GM20431 (cell line): ENCODE measurements around the gene TM2D3.

Experiments used
- in situ Hi-C: fragments of 300-500 bp; cut with MseI, MboI; formaldehyde crosslinking; loops from one replicate; pipeline ENCODE4 v1.15.0; 2020; ENCODE audit warnings: low sequenced_read_pairs; ENCODE audit not compliant: unreplicated experiment

Gene TM2D3, protein sequence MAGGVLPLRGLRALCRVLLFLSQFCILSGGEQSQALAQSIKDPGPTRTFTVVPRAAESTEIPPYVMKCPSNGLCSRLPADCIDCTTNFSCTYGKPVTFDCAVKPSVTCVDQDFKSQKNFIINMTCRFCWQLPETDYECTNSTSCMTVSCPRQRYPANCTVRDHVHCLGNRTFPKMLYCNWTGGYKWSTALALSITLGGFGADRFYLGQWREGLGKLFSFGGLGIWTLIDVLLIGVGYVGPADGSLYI

DNA sequence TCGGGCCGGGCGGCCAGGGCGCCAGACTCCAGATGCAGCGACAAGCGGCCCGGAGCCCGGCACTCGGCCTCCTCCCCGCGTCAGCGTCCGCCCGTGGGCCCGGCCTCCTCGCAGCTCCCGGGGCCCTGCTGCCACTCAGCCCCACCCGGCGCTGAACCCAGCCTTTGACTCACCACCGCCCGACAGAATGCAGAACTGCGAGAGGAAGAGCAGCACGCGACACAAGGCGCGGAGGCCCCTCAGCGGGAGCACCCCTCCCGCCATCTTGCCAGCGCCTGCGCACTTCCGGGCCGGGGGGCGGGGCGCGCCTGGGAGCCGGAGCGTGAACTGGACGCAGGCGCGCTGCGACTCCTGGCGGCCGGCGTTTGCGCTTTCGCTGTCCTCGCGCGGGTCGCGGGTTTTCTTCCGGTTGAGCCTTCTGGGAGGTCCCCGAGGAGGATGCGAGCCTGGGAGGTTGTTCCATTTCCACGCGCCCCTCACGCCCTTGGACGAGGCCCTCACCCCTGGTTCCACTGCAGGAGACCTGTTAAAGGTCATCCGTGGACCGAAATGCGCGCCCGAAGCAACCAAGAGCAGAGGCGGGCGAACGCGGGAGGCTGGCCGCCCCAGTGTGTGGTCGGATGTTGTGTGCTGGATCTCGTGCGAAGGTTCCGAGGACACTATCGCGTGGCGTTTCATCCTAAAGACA is at the start of gene TM2D3:
Gene TM2D3 (minus strand): TSS at position 284 of the 688 bp plus-strand sequence. CDS start 20 bp downstream, at position 264.
- in situ Hi-C loops: no loop called here

DNA sequence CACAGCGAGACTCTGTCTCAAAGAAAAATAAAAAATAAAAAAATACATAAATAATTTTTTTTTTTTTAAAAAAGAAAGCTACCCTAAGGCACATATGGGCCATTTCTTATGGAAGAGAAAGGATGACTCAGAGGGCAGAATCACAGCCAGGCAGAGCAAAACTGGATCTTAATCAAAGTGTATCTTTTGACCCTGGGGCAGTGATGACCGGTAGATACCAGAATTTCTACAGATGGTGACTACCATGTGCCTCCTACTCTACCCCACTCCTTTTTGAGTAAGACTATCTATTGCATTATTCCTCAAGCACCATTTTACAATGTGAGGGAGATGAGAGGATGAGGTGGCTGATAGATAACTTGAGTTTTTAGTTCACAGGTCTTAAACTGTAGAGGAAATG is 46.1 kb upstream of the TM2D3 start:
- in situ Hi-C loops: no loop called here

DNA sequence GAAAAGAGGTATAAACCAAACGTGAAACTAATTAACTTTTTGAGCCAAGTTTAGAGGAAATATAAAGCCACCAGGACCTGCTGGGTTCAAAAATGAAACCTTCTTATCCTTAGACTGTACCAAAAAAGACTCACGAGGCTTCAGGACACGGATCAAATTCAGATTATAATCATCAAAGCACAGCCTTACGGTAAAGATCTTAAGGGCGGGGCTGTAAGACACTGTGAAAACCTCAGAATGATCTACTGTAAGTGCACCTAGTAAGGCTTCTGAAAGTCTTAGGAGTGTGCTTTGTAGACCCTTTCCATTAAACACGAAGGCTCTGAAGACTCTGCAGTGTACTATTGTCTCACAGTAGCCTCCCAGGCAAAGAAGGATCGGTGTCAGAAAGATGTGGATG is 45.3 kb upstream of the TM2D3 start:
- in situ Hi-C loops: no loop called here

DNA sequence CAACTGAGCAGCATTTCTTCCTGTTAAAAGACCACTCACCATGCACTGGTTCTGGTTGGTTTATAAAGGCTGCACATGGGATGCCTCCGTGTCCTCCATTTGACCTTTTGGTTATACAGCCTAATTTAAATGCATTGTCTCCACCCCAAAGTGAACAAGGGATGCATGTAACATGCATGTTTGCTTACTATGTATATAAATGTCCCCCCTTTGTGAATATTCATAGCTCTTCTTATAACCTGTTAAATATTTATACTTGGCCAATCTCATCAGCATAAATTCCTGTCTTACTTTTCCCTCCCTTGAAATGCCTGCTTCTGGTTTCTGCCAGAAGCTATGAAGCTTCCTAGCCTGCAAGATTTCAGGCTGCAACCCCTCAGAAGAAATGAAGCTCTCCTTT is 44.6 kb upstream of the TM2D3 start:
- in situ Hi-C loops: no loop called here

DNA sequence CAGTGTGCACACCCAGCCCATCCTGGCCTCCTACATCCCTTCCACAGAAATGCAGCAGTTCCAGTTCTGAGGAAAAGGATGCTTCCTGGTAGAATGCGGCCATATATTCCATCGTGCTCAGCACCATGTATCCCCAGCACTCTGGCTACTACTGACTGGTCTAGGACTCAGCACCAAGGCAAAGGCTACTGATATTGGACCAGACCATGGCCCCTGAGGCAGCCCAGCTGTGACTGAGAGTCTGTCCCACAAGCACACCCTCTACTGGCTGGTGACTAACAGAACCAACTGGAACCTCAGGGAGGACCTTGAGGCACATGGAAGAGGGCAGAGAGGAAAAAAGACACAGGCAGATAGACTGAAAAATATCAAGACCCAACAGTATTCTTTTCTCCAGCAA is 42.1 kb upstream of the TM2D3 start:
- in situ Hi-C loops: no loop called here

DNA sequence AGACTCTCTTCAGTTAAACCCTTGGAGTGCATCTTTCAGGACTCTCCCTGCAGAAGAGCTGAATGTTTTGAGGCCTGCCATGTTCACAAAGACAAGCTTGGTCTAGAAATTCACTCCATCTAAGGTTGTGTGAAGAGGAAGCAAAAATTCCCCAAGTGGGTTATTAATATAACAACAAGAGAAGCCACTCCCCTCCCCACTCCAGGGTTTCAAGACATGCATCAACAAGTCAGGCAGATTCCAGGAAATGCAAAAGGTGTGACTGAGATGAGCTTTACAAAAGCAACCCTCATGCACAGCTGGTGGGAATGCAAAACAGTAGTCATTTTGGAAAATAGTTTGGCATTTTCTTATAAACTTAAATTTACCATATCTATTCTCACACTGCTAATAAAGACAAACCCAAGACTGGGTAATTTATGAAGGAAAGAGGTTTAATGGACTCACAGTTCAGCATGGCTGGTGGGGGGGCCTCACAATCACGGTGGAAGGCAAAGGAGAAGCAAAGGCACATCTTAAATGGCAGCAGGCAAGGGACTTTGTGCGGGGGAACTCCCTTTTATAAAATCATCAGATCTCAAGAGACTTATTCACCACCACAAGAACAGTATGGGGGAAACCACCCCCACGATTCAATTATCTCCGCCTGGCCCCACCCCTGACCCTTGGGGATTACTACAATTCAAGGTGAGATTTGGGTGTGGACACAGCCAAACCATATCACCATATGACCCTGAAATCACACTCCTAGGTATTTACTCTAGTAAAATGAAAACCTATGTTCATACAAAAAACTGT is 40.8 kb upstream of the TM2D3 start:
- in situ Hi-C loops: no loop called here

DNA sequence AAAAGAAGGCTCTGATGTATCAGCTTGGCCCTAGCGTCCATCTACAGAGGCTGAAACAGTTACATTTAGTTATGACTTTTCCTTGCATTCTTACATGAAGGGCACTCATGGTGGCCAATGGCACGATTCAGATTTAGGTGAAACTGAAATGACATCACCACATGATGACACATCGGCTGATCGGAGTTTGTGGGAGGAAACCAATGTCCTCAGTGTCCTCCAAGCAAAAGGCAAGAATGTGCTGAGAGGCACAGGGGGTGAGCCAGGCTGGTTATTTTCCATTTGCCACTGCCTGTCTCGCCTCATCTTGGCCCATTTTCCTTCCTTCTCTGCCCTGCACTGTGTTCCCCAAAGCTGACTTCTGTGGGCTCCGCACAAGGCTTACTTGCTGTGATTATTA is 37.7 kb upstream of the TM2D3 start:
- in situ Hi-C loops: no loop called here

DNA sequence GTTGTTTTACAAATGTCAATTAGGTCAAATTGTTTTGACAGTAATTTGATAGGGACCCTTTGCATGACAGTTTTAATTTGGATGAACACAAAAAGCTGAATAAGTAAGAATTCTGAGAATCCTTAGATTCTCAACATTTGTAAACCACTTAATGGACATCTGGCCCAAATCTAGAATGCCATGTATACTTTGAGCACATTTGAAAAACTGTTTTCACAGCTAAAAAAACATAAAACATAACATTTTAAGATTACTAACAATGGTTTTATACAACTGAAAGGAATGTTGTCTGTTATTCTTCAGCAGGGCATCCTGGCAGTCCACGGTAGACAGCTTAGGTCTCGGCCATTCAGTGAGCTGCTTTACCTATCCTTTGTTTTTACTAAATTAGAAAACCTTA is 34.5 kb upstream of the TM2D3 start:
- in situ Hi-C loops: no loop called here

DNA sequence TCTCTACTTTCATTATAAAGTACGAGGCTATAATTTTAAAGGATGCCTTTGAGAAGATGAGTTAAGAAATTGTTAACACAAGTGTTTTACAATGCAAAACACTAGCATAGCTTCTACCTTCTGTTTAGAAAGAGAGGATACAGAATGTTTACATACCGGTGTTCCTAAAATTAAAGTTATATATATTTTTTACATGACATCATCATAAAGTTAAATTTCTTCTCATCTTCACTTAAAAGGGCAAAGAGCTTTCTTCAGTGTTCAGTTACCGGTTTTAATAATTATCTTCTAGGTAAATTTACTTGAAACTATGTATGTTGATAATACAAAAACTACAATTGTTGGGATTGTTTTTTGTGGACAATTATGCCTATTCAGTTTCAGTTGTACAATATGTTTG is 32.7 kb upstream of the TM2D3 start:
- in situ Hi-C loops: no loop called here

DNA sequence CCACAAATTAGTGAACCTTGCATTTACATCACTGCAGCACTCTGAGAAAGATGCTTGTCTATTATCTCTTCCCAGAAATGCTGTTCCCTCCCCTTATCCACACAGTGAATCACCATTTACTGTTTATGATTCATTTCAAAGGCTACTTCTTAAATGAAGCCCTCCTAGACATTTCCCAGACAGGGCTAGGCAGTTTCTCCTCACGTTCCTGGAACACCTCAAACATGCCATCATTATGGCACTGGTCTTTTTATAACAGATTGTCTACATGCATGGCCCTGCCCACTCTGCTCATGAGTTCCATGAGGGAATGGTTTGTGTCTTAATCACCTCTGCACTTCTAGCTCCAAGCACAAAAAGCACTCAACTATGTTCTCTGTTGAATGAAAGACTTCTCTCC is 32.2 kb upstream of the TM2D3 start:
- in situ Hi-C loops: no loop called here

DNA sequence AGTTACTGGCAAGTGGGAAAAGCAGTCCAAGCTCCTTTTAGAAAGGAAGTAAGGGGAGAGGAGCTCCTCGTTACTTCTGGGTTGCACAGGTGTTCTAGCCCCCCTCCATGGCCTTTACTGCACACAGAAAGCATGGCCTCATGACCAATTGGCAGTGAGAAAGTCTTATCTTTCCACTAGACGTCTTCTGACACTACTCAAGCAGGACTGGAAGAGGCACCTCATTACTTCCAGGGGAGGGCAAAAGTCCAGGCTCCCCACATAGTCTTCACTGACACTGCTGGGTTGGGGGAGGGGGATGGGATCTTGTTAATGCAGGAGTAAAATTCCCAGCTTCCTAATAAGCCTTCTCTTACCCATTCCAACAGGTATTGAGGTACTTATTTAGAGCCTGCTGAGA is 27.6 kb upstream of the TM2D3 start:
- in situ Hi-C loops: no loop called here

DNA sequence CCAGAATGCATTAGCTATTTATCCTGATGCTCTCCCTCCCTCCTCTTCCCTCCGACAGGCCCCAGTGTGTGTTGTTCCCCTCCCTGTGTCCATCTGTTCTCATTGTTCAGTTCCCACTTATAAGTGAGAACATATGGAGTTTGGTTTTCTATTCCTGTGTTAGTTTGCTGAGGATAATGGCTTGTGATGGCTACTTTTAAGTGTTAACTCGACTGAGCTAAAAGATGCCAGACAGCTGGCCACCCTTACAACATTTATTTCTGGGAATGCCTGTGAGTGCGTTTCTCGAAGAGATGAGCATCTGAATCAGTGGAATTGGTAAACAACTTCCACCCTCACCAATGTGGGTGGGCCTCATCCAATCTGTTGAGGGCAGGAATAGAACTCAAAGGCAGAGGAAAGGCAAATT is 24.7 kb upstream of the TM2D3 start:
- in situ Hi-C loops: no loop called here

DNA sequence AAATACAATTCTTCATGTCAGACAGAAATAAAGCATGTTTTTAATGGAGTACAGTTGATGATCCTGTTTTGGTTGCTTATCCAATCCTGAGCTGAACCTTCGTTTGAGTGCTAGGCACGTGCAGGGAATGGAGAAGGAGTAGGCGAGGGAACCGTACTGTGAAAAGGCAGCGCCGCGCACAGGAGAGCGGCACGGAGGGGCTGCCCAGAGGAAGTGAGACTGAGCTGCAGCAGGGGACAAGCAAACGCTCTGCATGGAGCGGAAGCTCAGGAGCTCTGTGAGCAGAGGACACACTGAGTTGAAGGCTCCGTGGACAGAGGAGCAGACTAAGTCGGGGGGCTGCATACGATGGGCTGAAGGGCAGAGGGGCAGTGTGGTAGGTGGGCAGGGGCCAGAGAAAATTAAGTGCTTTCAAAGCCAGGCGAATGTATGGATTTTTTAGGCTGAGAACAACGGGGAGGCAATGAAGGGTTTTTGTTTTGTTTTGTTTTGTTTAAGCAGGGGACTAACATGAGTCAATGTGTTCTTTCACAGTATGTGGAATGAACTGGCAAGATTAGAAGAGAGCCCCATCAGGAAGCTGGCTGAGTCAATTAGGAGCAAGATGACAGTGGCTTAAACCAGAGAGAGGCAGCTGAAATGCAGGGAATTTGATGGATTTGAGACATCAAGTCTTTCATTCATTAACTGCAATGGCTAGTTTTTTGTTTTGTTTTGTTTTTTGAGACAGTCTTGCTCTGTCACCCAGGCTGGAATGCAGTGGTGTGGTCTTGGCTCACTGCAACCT is 23.8 kb upstream of the TM2D3 start:
- in situ Hi-C loops: no loop called here

DNA sequence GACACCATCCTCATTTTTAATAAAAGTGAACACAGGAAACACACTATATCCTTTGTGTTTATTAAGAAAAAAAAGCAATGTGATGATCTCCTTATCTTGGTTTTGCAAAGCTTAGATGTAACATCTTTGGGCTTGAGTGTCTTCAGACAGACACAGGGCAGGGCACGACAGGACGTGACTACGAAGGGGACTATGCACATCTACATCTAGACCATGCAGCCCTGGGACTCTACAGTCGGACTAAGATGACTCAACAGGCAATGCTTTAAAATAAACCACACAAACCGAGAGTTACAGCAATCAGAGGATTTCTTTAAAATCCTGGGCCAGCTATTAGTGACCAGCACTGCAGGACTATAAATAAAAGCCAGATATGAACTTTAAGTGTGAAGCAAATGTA is 22.8 kb upstream of the TM2D3 start:
- in situ Hi-C loops: no loop called here

DNA sequence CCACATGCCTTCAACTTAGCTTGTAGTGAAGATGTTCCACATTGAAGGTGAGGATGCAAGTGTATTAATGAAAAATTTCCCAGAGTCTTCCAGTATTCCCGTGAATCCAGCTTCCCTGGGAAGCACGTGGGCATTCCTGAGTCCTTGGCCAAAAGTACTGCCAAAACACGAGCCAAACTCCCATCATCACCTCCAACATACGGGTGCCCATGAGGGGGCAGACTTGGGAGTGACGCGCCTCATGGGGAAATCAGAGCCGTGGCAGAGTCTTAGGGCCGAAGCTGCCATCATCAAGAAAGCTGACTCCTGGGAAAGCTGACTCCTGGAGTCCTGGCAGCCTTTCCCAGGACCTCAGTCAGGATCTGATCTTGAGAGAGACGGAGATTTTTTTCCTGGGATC is 20.1 kb upstream of the TM2D3 start:
- in situ Hi-C loops: no loop called here

DNA sequence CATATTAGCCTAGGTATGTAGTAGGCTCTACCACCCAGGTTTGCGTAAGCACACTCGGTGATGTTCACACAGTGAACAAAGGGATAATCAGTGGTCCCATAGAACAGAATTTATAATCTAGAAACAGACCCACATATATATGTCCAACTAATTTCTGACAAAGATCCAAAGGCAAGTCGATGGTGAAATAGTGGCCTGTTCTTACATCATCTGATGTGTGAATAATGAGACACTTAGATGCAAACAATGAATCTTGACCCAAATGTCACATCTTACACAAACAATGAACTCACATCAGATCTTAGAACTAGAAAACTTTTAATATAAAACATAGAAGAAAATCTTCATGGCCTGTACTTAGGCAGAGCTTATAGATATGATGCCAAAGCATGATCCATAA is 17.6 kb upstream of the TM2D3 start:
- in situ Hi-C loops: no loop called here

DNA sequence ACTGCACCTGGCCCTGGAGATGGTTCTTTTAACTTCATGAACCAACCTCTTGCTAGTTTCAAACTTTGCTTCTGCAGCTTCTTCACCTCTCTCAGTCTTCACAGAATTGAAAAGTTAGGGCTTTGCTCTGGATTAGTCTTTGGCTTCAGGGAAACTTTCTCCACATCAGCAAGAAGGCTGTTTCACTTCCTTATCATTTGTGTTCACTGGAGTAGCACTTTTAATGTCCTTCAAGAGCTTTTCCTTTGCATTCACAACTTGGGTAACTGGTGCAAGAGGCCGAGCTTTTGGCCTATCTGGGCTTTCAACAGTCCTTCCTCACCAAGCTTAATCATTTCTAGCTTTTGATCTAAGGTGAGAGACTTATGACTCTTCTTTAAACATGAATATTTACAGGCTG is 15.7 kb upstream of the TM2D3 start:
- in situ Hi-C loops: no loop called here

DNA sequence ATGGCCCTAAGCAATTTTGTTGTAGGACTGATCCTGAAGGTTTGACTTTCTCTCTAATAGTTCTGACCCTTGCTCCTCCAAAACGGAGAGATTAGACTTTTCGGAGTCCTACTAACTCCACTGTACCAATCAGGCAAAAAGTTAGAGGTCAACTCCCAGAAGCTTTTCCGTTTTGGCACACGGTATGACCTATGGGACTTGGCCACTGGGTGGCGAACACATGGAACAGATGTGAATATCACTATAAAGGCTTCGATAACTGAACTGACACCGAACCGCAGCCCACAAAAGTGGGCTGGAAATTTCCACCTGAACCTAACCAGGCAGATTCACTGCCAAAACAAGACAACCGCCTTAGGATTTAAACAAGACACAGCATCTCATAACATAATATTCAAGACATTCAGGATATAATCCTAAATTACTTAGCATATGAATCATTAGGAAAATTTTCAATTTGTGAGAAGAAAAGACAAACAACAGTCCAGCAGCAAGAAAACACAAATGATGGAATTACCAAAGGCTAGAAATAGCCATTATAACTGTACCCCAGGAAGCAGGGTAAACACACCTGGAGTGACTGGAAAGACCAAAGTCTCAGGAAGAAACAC is 12.2 kb upstream of the TM2D3 start:
- in situ Hi-C loops: no loop called here

DNA sequence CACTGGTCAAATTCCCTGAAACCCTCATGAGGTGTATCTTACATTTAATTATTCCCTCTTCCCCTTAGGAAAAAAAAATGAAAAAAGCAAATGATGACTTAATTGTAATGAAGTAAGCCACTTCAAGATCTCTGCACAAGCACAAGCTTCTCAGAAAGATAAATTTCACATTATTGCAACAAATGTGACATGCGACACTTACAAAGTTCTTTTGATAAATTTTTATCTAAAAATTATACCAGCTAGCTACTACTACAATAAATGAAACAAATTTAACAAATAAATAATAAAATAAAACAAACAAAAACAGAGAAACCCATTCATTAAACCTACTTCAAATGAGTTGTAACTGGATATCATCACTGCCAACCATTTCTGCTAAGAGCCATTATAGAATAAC is 10.0 kb upstream of the TM2D3 start:
- in situ Hi-C loops: no loop called here

DNA sequence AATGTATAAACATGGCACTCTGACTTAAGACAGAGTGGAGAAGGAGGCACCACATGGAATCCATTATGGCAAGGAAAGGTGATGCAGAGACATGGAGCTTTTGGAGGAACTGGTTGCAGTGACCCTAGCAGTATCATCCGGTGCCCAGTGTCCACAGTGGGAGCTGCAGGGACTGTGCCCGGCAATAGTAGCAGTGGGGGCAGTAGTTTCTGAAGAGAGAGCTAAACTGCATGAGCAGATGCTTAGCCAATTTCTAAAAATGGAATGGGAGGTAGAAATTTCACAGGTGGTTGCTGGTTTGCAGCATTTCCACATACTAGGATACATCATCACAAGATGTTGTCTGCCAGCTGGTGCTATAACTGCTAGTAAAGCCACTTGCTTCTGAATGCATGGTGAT is 7.8 kb upstream of the TM2D3 start:
- in situ Hi-C loops: no loop called here
